HL-60/S4 (cell line): Measurements from ENCODE around the gene SSH2.
"Not testable (repeated sequence)": the region's sequence is repeated elsewhere in the genome, so short reads cannot be mapped to it uniquely, and the experiment has no call there.

ENCODE experiments used
- in situ Hi-C: fragments of 300-500 bp; cut with MboI; formaldehyde crosslinking; loops from 2 replicates; pipeline ENCODE4 v1.14.3; 2022; ENCODE audit warnings: low sequenced_read_pairs

SSH2 gene

DNA sequence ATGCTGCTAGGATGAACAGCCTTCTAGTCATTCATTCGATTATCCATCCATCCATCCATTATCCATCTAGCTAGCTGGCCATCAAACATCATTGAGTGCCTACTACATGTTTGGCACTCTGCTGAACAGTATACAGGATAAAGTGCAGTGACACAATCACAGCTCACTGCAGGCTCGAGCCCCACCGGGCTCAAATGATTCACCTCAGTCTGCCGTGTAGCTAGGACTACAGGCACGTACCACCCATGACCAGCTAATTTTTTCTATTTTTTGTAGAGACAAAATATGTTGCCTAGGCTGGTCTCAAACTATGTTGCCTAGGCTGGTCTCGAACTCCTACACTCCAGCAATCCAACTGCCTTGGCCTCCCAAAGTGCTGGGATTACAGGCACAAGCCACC, 50.0 kb downstream of the SSH2 start:
- in situ Hi-C loops: no loop called here

DNA sequence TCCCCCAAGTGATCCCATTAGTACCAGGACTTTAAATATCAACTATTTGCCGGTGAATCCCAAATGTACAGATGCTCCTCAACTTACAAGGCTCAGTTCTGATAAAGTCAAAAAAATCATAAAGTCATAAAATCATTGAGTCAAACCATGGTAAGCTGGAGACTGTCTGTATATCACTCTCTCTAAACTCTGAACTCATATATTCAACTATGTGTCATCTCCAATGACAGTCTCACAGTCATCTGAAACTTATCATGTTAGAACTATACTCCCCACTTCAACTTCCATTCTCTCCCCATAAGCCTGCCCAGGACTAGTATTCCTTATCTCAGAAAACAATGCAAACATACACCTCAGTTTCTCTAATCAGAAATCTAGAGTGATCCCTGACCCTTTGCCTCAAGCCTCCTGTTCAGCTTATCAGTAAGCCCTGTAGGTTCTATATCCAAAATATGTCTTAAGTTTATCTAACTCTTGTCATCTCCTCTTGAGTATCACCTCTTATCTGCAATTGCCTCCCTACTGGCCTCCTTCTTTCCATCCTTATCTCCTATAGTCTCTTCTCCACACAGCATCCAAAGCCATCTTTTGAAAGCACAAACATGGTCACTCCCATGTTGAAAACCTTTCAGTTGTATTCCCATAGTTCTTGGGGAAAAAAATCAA, 55.0 kb downstream of the SSH2 start:
- in situ Hi-C loops: no loop called here

DNA sequence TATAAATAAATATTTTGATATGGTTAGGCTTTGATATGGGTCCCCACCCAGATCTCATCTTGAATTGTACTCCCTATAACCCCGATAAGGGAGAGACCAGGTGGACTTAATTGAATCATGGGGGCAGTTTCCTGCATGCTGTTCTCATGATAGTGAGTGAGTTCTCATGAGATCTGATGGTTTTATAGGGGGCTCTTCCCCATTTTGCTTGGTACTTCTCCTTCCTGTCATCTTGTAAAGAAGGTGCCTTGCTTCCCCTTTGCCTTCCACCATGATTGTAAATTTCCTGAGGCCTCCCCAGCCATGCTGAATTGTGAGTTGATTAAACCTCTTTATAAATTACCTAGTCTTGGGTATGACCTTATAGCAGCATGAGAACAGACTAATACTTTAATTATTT, 55.7 kb downstream of the SSH2 start:
- in situ Hi-C loops: not testable (repeated sequence)

DNA sequence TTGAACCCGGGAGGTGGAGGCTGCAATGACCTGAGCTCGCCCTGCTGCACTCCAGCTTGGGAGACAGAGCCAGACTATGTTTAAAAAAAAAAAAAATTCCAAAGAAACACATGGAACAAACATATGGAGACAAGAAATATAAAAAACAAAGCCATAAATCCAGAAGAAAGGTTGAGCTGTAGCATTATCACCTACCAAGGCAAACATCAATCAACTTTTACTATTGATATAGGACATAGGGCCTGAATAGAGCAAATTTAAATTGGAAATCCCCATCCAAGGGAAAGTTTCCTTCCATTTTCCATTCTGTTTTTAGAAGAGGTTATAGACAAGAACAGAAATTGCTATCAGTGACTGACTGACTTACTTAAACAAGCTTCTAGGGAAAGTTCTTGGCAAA, 56.6 kb downstream of the SSH2 start:
- in situ Hi-C loops: no loop called here

DNA sequence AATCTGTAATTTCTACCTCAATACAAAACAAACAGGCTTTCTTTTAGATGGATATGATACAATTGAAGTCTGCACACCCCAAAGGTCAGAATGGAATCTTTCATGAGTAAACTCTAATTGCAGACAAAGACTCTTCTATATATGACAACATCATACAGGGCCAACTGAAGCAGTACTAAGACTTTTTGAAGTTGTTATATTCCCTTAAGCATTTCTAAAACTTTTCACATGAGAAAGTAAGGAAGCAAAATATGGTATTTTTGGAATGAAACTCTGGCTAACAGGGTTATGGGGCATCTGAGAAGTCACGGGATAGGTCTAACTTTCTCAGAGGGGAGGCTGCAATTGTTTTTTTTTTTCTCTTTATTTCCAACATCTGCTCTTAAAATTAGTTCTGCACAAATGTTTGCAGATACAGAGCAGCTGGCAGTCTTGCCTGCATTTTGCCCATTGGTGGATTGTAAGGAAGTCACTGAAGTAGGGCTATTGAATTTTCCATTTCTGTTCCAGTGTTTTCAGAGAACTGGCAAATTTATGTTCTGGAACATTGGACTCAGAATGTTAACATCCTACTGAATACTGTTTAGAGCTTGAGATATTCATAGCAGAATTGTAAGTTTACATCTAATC, 59.1 kb downstream of the SSH2 start:
- in situ Hi-C loops: no loop called here

DNA sequence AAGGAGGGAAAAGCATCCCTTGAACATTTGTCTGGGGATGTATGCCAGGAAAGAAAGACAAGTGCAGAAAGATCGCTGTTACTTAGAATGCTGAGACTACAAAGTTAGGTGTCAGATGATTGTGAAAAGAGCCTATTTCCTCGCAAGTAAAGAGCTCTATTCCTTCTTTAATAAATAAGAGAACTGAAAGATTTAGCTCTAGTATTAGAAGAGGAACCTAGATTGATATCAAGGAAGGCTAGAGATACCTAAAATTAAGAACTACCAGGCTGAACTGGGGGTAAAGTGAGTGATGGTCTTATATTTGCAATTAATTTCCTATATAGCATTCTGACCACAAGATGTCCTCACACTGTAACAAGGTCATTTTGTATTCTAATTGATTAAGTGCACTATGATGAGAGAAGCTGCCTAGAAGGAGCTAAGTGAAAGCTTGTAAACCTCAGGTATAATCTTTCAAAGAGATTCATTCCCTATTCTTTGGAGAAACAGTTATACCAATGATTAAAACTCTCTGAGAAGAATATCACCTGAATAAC, 62.3 kb downstream of the SSH2 start:
- in situ Hi-C loops: no loop called here

DNA sequence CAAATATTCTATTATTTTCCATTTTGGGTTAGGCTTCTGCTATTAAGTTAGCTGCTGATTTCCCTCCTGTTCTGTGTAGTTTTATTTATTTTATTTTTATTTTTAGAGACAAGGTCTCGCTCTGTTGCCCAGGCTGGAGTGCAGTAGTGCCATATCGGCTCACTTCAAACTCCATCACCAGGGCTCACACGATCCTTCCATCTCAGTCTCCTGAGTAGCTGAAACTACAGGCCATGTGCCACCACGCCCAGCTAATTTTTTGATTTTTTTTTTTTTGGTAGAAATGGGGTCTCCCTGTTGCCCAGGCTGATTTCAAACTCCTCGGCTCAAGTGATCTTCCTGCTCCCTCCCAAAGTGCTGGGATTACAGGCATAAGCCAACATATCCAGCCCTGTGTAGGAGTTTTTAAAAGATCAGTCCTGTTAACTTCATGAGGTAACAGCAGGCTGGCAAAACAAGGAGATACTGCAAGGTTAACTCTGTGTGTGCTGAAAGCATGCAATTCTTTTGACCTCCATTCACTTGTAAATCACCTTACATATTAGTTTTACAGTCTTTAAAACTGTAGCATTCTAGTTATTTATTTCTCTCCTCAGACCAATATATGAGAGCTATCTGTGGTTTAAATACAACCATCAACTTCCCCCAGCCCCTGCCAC, 63.2 kb downstream of the SSH2 start:
- in situ Hi-C loops: no loop called here

DNA sequence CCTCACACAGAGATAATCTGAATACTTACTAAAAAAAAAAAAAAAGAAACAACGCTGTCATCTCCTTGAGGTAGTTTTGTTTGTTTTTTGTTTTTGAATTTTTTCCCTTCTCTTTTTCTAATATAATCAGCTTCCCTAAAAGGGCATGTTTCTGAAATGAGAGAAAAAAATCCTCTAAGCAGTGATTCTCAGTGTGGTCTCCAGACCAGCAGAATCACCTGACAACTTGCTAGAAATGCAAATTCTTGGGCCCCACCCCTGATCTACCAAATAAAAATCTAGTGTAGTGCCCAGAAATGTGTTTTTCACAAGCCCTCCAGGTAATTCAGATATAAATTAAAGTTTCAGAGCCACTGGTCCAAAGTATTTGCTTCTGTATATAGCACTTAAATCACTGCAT, 65.4 kb downstream of the SSH2 start:
- in situ Hi-C loops: no loop called here

DNA sequence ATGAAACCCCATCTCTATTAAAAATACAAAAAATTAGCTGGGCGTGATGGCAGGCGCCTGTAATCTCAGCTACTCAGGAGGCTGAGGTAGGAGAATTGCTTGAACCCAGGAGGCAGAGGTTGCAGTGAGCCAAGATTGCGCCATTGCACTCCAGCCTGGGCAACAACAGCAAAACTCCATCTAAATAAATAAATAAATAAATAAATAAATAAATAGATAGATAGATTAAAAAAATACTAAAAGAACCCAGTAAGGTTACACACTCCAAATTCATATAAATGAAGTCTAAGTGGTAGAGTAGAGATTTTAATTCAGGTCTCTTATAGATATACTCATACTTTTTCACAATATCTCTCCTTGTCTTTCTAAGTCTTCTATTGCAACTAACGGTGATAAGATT, 65.9 kb downstream of the SSH2 start:
- in situ Hi-C loops: not testable (repeated sequence)

DNA sequence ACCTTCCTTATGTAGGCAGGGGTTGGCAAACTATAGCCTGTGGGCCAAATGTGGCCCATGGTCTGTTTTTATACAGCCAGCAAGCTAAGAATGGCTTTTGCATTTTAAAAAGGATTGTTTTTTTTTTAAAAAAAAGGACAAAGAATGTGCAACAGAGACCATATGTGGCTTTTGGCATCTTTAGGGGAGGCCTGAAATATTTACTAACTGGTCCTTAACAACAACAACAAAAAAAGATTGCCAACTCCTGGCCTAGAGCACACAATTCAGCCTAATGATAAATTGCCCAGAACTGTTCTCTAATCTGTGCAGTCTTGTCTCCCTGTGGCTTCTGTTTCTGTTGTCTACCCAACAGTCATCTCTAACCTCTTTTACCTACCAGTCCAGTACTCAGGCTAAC, 67.1 kb downstream of the SSH2 start:
- in situ Hi-C loops: no loop called here

DNA sequence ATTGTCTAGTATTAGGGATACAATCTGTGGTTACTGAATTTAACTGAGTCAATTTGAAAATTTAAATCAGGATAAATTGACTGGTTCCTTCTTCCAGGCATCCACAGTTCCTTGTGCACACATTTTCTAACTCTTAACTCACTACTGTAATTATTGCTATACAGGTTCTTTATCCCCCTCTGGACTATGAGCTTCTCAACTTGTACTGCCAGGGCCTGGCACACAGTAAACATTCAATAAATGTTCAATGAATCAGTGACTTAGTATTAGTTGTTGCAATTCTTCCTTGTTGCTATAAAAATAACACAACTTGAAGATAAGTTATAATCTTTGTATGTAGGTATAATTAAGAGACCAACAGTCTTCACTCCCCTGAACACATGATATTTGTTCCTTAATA, 67.9 kb downstream of the SSH2 start:
- in situ Hi-C loops: no loop called here

DNA sequence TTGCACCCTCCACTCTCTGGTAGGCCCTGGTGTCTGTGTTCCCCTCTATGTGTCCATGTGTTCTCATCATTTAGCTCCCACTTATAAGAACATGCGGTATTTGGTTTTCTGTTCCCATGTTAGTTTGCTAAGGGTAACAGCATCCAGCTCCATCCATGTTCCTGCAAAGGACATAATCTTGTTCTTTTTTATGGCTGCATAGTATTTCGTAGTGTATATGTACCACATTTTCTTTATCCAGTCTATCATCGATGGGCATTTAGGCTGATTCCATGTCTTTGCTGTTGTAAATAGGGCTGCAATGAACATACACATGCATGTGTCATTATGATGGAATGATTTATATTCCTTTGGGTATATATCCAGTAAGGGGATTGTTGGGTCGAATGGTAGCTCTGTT, 70.6 kb downstream of the SSH2 start:
- in situ Hi-C loops: not testable (repeated sequence)

DNA sequence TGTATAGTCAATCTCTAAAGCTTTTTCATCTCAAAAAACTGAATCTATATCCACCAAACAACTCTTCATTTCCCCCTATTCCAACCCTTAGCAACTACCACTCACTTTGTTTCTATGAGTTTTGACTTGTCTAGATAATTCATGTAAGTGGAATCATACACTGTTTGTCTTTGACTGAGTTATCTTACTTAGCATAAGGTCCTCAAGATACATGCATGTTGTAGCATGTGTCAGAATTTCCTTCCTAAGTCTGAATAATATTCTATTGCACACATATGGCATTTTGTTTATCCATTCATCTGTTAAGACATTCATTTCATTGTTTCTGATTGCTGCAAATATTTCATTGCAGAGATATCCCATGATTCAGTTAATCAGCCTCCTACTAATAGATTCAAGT, 72.2 kb downstream of the SSH2 start:
- in situ Hi-C loops: no loop called here

DNA sequence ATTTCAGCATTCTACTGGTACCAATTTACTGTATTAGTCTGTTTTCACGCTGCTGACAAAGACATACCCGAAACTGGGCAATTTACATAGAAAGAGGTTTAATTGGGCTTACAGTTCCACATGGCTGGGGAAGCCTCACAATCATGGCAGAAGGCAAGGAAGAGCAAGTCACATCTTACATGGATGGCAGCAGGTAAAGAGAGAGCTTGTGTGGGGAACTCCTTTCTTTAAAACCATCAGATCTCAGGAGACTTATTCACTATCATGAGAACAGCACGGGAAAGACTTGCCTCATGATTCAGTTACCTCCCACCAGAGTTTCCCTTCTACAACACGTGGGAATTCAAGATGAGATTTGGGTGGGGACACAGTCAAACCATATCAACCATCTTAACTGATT, 72.9 kb downstream of the SSH2 start:
- in situ Hi-C loops: not testable (repeated sequence)

DNA sequence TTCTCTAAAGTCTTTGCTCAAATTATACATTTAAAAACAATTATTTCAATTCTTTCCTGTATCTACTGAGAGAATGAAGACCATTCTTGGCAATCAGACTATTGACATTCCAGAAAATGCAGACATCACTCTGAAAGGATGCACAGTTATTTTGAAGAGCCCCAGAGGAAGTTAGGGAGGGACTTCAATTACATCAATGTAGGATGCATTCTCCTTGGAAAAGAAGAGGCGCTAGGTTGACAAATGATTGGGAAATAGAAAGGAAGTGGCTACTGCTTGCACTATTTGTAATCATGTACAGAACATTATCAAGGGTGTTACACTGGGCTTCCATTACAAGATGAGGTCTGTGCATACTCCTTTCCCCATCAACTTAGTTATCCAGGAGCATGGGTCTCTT, 74.3 kb downstream of the SSH2 start:
- in situ Hi-C loops: no loop called here

DNA sequence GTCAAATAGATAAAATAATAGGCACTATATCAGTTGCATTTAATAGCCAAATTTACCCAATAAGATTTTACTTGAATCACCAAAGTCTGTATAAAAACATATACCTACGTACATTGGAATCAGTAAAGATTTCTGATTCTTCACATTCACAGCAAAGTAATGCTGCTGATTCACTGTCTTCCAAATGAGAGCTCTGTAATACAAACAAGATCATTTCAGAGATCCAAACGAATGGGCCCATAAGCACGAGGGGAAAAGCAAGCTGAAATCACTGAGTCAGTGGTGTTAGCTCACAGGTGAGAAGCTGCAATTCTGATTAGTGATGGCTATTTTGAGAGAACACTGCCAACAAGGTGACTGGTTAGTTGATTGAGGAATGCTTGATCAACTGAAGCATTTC, 81.3 kb downstream of the SSH2 start:
- in situ Hi-C loops: no loop called here

DNA sequence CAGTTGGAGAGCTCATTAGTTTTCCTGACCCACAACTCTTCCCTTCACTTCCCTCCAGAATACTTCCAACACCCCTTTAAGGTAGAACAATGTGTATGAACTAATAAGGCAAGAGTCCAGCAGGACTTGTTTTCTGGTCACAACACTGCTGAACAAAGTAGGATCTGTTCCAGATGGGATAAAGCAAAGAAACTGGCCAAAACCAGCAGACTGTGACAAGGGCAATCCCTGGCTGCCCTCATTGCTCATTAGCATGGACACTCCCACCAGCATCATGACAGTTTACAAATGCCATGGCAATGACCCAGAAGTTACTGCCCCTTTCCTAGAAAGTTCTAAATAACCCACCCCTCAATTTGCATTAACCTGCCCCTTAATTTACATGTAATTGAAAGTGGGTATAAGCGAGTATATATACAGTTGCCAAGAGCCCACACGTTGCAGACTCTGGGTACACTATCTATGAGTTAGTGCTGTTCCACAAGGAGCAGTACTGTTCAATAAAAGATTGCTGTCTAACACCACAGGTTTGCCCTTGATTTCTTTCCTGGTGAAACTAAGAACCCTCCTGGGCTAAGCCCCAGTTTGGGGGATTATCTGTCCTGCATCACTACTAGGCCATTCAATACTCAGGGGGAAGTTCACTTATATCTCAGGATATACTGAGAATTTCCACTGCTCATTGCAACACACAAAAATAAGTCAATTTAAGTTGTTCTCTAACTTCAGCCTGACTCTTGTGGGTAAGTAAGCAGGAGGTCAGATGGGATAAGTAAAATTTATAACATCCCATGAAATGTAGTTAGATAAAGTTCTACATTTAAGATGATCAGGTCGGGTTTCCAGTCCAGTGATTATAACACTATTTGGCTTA, 82.3 kb downstream of the SSH2 start:
- in situ Hi-C loops: no loop called here

DNA sequence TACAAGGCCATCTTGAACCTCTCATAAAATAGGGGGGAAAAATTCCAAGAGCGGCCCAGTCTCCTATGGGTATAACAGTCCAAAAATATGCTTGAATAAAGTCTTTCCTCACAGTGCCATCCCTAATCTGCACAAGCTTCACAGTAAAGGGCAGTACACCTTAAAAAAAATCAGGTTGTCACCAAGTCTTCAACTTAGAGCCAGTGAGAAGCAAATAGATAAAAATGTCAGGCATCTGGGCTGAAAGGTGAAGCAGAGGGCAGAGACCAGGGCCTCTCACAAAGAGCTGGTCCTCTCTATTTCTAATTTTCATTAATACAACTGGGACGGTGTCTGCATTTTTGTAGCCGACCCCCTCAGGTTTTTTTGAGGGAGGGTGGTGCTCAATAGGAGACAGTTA, 82.9 kb downstream of the SSH2 start:
- in situ Hi-C loops: no loop called here

DNA sequence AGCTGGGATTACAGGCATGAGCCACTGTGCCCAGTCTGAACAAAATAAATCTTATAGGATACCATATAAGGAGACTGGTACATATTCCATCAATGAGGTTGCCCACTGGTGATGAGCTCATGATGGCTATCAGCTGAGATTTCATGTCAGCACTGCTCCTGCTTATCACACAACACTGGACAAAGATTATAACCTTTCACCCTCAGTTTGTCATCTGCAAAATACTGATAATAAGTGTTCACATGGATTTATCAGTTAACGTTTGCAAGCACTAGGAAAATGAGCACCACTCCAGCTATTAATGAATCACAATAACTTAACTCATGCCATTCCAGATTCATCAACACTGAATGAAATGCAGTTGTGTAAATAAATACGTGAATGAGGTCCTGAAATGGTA, 83.7 kb downstream of the SSH2 start:
- in situ Hi-C loops: no loop called here

DNA sequence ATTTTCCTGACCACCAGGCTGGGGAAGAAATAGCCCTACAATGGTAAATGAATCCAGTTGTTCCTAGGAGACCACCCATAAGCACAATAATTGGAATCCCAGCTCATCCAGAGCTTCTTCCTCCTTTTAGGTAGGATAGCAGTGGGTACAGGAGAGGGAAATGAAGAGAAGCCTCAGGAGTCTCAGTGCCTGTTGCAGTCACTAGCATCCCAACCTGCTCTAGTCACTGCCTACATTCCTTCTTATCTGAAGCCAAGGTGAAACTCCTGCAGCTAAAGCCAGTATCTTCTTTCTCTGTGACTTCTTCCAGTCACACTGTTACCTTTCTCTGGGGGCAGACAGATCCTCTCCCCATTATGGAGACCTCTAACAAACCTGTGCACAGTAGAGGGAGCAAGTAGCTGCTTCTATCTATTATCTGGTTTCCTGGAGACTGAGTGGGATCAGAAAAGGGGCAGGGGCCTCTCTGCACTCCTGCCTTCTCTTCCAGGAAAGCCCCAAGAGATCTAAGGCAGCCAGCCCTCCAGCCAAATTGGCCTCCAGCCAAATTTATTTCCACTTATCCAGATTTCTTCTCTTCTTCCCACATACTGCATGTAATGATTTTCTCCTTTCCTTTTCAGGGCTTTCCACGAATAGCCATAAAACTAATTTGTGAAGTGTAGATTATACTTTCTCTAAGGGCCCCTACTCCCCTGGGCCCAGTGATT, 85.5 kb downstream of the SSH2 start:
- in situ Hi-C loops: no loop called here

DNA sequence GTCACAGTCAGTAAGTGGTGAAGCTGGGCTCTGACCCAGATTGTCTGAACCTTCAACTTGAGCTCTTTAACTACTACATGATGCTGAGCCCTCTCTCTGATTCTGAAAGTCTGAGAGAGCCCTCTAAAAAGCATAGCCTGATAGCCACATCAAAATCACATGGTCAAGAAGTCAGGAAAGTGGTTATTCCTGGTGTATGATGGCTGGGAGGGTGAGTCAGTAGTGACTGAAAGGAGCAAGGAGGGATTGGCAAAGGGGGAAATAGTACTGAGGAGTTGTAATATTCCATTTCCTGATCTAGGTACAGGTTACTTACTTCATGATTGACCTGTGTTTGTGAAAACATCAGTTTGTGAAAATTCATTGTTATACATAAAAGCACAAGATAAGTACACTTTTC, 89.1 kb downstream of the SSH2 start:
- in situ Hi-C loops: no loop called here
